Naive thymus-derived CD4-positive, alpha-beta T cell (primary cell): Measurements from ENCODE around the gene B3GALNT1. TPM values are rescaled to one million over a fixed set of nuclear protein-coding genes. Genes with fewer than 3 reads are reported as not detected.

Experiments
- ATAC-seq: fragments of 150-1000 bp; cut with Tn5 transposase; 2 replicates; pipeline ENCODE4 v1.10.0; 2021; ENCODE audit warnings: mild to moderate bottlenecking, moderate library complexity
- CTCF ChIA-PET: fragments of 350-600 bp; sonication (Branson Sonifier 250); formaldehyde crosslinking; loops from one replicate; lab custom pipeline; 2021; ENCODE audit warnings: antibody characterized with exemption; lab: Charles Lee
- POLR2A ChIA-PET: fragments of 350-600 bp; sonication (Branson Sonifier 250); formaldehyde crosslinking; loops from one replicate; lab custom pipeline; 2021; ENCODE audit warnings: antibody characterized with exemption, inconsistent platforms; lab: Charles Lee
- DNase-seq, 9 donors: peaks; one replicate each; pipeline versions ENCODE4 v3.0.0 to v3.0.0-alpha.2; 2020 to 2022; ENCODE audit warnings: mixed read lengths in 1 of 9
- H3K27ac ChIP-seq: one replicate; pipeline ENCODE4 v1.7.0; 2013; ENCODE audit warnings: mild to moderate bottlenecking, low read depth, low read length, moderate library complexity
- H3K27me3 ChIP-seq, 2 donors: one replicate each; pipeline ENCODE4 v1.7.0; 2013; ENCODE audit warnings: low read length in 2 of 2, mild to moderate bottlenecking in 2 of 2, moderate library complexity in 2 of 2; ENCODE audit not compliant: control insufficient read depth in 2 of 2, insufficient read depth in 2 of 2
- H3K36me3 ChIP-seq, 3 experiments: 1 replicate in 2 of 3; 2 replicates in 1 of 3; pipeline ENCODE4 v1.7.0; 2013; ENCODE audit warnings: low read length in 3 of 3, mild to moderate bottlenecking in 3 of 3, moderate library complexity in 1 of 3; ENCODE audit not compliant: insufficient read depth in 3 of 3, control insufficient read depth in 2 of 3
- H3K4me1 ChIP-seq, 2 donors: one replicate each; pipeline ENCODE4 v1.7.0; 2013; ENCODE audit warnings: low read length in 2 of 2, mild to moderate bottlenecking in 2 of 2, moderate library complexity in 1 of 2; ENCODE audit not compliant: control insufficient read depth in 2 of 2, insufficient read depth in 2 of 2
- H3K4me3 ChIP-seq: 2 replicates; pipeline ENCODE4 v1.7.0; 2013; ENCODE audit warnings: mild to moderate bottlenecking, low read length
- H3K9me3 ChIP-seq, 3 experiments: 1 replicate in 2 of 3; 2 replicates in 1 of 3; pipeline ENCODE4 v1.7.0; 2013; ENCODE audit warnings: low read length in 3 of 3; ENCODE audit not compliant: control insufficient read depth in 2 of 3
- H3K27ac Mint-ChIP-seq, 9 donors: one replicate each; pipeline ENCODE4 v1.8.0; 2020 to 2022; ENCODE audit warnings: mixed read lengths in 9 of 9, mild to moderate bottlenecking in 8 of 9, moderate library complexity in 5 of 9, inconsistent platforms in 2 of 9
- H3K27me3 Mint-ChIP-seq, 5 donors: one replicate each; pipeline ENCODE4 v1.8.0; 2021 to 2022; ENCODE audit warnings: mixed read lengths in 5 of 5, mild to moderate bottlenecking in 1 of 5
- H3K36me3 Mint-ChIP-seq, 5 donors: one replicate each; pipeline ENCODE4 v1.8.0; 2020 to 2022; ENCODE audit warnings: mixed read lengths in 5 of 5, mild to moderate bottlenecking in 3 of 5, inconsistent platforms in 1 of 5
- H3K4me1 Mint-ChIP-seq, 7 donors: one replicate each; pipeline ENCODE4 v1.8.0; 2020 to 2022; ENCODE audit warnings: mixed read lengths in 7 of 7, mild to moderate bottlenecking in 3 of 7, inconsistent platforms in 1 of 7
- H3K4me3 Mint-ChIP-seq, 10 donors: one replicate each; pipeline ENCODE4 v1.8.0; 2020 to 2022; ENCODE audit warnings: mild to moderate bottlenecking in 10 of 10, mixed read lengths in 10 of 10, moderate library complexity in 6 of 10, inconsistent platforms in 2 of 10
- H3K9me3 Mint-ChIP-seq, 11 donors: one replicate each; pipeline ENCODE4 v1.8.0; 2020 to 2022; ENCODE audit warnings: mixed read lengths in 11 of 11, mild to moderate bottlenecking in 4 of 11, inconsistent platforms in 1 of 11, moderate library complexity in 1 of 11
- intact Hi-C, 2 donors: fragments of 100-400 bp; cut with micrococcal nuclease; formaldehyde crosslinking; loops; one replicate each; pipeline ENCODE4 v1.15.1; 2023
- polyA plus RNA-seq, 2 donors: library from polyadenylated mRNA; unstranded; fragments of 300-500 nt; fragmentation: Illumina TruSeq; gene quantifications; one replicate each; pipeline ENCODE4 v1.2.3, GENCODE V29; 2021
- total RNA-seq, 6 experiments: library from RNA in 5 of 6; stranded (reverse) in 5 of 6; gene quantifications; 1 replicate in 5 of 6; 2 replicates in 1 of 6; pipeline ENCODE4 v1.2.3 and lab custom pipeline; 2021 to 2026

The B3GALNT1 gene
- total and polyA plus RNA-seq, 7 experiments from 2014 or later: 0.42 to 8.1 (median 1.1) TPM

GRCh38 chr3:161103776-161104385 lies 1.3 kb downstream of the B3GALNT1 start:
- ATAC-seq (no peak), DNase-seq (no peak)
- ChIA-PET CTCF (no interaction called here), POLR2A (no interaction called here)
- no peak overlapping the region for H3K27ac Mint-ChIP-seq
- peaks cover 15 to 37% (median 26%) of the 10 kb centered on the region in 5 donors for H3K27me3 Mint-ChIP-seq
- H3K36me3 Mint-ChIP-seq: peaks cover 0 to 6% (median 0%) of the 10 kb centered on the region in 5 donors
- H3K9me3 ChIP-seq: no peaks in the 10 kb centered on the region
- H3K4me3 Mint-ChIP-seq: peak overlapping the region in 7 of 10 donors; percentile 52 to 88 (median 64)
- H3K4me1 Mint-ChIP-seq: peaks cover 0 to 16% (median 8%) of the 10 kb centered on the region in 7 donors
- no peaks in the 10 kb centered on the region for H3K36me3 ChIP-seq
- no peaks in the 10 kb centered on the region for H3K9me3 Mint-ChIP-seq
- H3K4me1 ChIP-seq: no peaks in the 10 kb centered on the region
- no peaks in the 10 kb centered on the region for H3K27me3 ChIP-seq
- intact Hi-C loops: no loop called here
- no peak overlapping the region for H3K27ac ChIP-seq
- no peak overlapping the region for H3K4me3 ChIP-seq

DNA sequence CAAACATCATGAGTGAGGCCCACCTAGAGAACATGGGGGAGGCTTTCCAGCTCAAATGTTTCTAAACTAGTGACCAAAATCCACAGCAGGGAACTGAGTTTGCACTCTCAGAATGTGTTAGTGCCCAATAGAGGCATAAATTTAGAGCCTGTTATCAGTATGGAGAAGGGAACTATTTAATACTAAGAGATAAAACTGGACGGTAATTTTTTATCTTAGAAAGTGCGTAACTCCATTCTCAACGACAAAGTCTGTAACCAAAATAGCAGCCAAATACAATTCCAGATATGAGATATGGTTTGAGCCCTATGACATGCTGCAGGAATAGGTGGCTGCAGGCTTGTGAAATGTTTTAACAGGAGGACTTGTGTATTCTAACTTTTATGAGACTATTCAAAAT lies 3.5 kb downstream of the B3GALNT1 start:
- Histone ChIP-seq H3K9me3 (no peaks in the 10 kb centered on the region), H3K27ac (no peak overlapping the region), H3K4me1 (no peaks in the 10 kb centered on the region), H3K27me3 (no peaks in the 10 kb centered on the region), H3K4me3 (no peak overlapping the region), H3K36me3 (no peaks in the 10 kb centered on the region)
- Mint-ChIP-seq H3K4me3 (no peak overlapping the region), H3K36me3 (peaks cover 0 to 6% (median 0%) of the 10 kb centered on the region in 5 donors), H3K27me3 (peaks cover 4 to 34% (median 16%) of the 10 kb centered on the region in 5 donors), H3K9me3 (no peaks in the 10 kb centered on the region), H3K4me1 (peaks cover 0 to 11% (median 8%) of the 10 kb centered on the region in 7 donors), H3K27ac (no peak overlapping the region)
- DNase-seq (no peak), ATAC-seq (no peak)
- POLR2A ChIA-PET: no interaction called here
- CTCF ChIA-PET: interaction anchor here (0.9 kb wide), 1 partner anchor 173 kb away, joined by 4 read pairs; no protein-coding TSS in a partner anchor
- intact Hi-C loops: no loop called here

- peaks cover 0 to 6% (median 0%) of the 10 kb centered on the region in 5 donors for H3K36me3 Mint-ChIP-seq
- Histone ChIP-seq H3K36me3 (no peaks in the 10 kb centered on the region), H3K27me3 (no peaks in the 10 kb centered on the region), H3K9me3 (no peaks in the 10 kb centered on the region), H3K27ac (no peak overlapping the region), H3K4me1 (no peaks in the 10 kb centered on the region), H3K4me3 (no peak overlapping the region)
- H3K27me3 Mint-ChIP-seq: peaks cover 4 to 34% (median 14%) of the 10 kb centered on the region in 5 donors
- ChIA-PET POLR2A (no interaction called here), CTCF (interaction anchor here (0.9 kb wide), 1 partner anchor 174 kb away, joined by 4 read pairs; no protein-coding TSS in a partner anchor)
- peaks cover 0 to 12% (median 8%) of the 10 kb centered on the region in 7 donors for H3K4me1 Mint-ChIP-seq
- H3K27ac Mint-ChIP-seq: no peak overlapping the region
- ATAC-seq: no peak
- intact Hi-C loops: no loop called here
- H3K4me3 Mint-ChIP-seq: no peak overlapping the region
- DNase-seq: no peak
- no peaks in the 10 kb centered on the region for H3K9me3 Mint-ChIP-seq
These were observed 4.2 kb downstream of the B3GALNT1 start for GRCh38 chr3:161100994-161101393.

DNA sequence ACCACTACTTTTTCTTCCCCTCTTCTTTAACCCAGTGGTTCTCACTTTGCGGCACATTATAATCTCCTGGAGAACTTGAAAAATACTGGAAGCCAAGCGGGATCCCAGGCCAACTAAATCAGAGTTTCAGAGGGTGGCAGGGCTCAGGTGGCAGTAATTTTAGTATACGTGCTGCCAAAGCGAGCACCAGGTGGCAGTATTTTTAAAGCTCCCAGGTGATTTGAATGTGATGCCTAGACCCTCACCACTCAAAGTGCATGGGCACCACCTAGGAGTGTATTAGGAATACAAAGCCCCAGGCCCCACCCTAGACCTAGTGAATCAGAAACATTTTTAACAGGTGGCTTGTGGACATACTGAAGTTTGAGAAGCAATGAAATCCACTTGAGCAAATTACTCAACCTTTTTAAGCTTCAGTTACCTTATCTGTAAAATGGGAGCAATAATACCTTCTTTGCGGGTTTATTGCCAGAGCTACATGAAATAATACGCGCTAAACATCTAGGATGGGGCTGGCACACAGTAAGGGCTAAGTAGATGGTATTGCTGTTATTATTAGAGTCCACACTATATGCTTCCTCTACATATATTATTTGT lies 8.3 kb downstream of the B3GALNT1 start:
- Mint-ChIP-seq H3K36me3 (no peaks in the 10 kb centered on the region), H3K27ac (no peak overlapping the region), H3K4me1 (peaks cover 0 to 2% (median 0%) of the 10 kb centered on the region in 7 donors), H3K4me3 (no peak overlapping the region), H3K9me3 (no peaks in the 10 kb centered on the region), H3K27me3 (peaks cover 0 to 8% (median 0%) of the 10 kb centered on the region in 5 donors)
- ChIA-PET POLR2A (no interaction called here), CTCF (interaction anchor here (0.8 to 1.5 kb wide), 3 partner anchors 8 to 327 kb away, joined by 3 to 5 read pairs (median 4); partner anchors contain the start of gene B3GALNT1)
- intact Hi-C loops: loop anchor here (1.0 to 5.0 kb wide), 4 partner anchors 177 to 327 kb away; no protein-coding TSS in a partner anchor
- H3K4me3 ChIP-seq: no peak overlapping the region
- no peaks in the 10 kb centered on the region for H3K27me3 ChIP-seq
- H3K36me3 ChIP-seq: no peaks in the 10 kb centered on the region
- no peak overlapping the region for H3K27ac ChIP-seq
- DNase-seq: peak in 5 of 9 donors; percentile 8 to 34 (median 21)
- H3K9me3 ChIP-seq: no peaks in the 10 kb centered on the region
- ATAC-seq: no peak
- no peaks in the 10 kb centered on the region for H3K4me1 ChIP-seq

GRCh38 chr3:161093895-161094294 lies 11.3 kb downstream of the B3GALNT1 start:
- Mint-ChIP-seq H3K9me3 (no peaks in the 10 kb centered on the region), H3K27ac (no peak overlapping the region), H3K4me3 (no peak overlapping the region), H3K36me3 (no peaks in the 10 kb centered on the region), H3K4me1 (peaks cover 0 to 2% (median 0%) of the 10 kb centered on the region in 7 donors), H3K27me3 (peaks cover 0 to 7% (median 0%) of the 10 kb centered on the region in 5 donors)
- ChIA-PET POLR2A (no interaction called here), CTCF (no interaction called here)
- Histone ChIP-seq H3K9me3 (no peaks in the 10 kb centered on the region), H3K27ac (no peak overlapping the region), H3K4me1 (no peaks in the 10 kb centered on the region), H3K4me3 (no peak overlapping the region), H3K27me3 (no peaks in the 10 kb centered on the region), H3K36me3 (no peaks in the 10 kb centered on the region)
- DNase-seq (no peak), ATAC-seq (no peak)
- intact Hi-C loops: no loop called here

DNA sequence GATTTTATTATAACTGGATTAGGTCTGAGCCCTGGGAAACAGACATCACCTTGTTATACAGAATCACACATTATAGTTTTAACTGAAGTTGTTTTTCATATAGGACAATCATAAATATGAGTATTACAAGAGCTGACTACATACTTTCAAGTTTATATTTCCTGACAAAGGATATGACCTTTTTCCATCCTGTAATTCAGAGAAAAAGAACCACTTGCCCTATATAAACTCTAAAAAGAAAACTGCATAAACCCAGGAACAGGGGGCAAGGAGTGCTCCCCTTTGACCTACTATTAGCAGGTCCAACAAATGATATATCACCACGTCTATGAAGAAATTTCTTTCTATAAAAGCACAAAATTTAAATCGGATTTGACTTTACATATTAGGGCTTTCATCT lies 20.9 kb downstream of the B3GALNT1 start:
- Mint-ChIP-seq H3K27ac (no peak overlapping the region), H3K27me3 (peaks cover 0 to 2% (median 0%) of the 10 kb centered on the region in 5 donors), H3K9me3 (no peaks in the 10 kb centered on the region), H3K36me3 (peaks cover 0 to 27% (median 0%) of the 10 kb centered on the region in 5 donors), H3K4me1 (peaks cover 0 to 27% (median 0%) of the 10 kb centered on the region in 7 donors), H3K4me3 (no peak overlapping the region)
- ChIA-PET POLR2A (no interaction called here), CTCF (no interaction called here)
- no peak for DNase-seq
- Histone ChIP-seq H3K4me1 (no peaks in the 10 kb centered on the region), H3K4me3 (no peak overlapping the region), H3K27ac (no peak overlapping the region), H3K27me3 (no peaks in the 10 kb centered on the region), H3K36me3 (no peaks in the 10 kb centered on the region), H3K9me3 (no peaks in the 10 kb centered on the region)
- intact Hi-C loops: no loop called here
- no peak for ATAC-seq
